ENCODE measurements around the gene DYSF.

The DYSF gene

DNA sequence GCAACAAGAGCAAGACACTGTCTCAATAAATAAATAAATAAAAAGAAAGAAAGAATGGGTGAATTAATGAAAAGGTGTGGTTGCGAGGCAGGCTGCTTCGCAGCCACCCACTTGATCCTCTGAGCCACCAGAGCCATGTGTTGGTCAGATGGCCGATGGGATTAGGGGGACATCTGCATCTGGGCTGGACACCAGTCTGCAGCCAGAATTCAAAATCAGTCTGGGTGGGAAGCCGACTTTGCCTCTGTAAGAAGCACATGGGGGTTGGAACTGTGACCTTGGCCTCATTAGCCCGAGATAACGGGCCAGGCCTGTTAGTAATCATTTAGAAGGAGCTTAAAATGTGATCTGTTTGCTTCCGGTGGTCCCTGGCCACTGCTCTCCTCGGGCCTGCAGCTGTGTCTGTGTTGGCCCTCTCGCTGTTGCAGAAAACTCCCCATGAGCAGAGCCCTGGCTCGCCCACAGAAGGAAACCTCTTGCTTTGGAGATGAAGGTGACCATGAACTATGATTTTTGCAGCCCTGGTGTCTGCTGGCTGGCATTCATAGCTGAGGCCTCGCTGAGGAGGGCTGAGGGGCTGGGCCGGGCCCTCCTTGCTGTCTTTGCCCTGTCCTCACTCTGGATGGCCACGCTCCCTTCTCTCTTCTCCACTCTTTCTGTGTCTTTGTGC is 94.4 kb downstream of the DYSF start:
- no peak for TF ChIP-seq GATA3 (IDR thresholded peaks at IDR 0.05; ENCODE audit: low read depth, low read length)
- TF ChIP-seq GATA2 (IDR thresholded peaks at IDR 0.05; ENCODE audit: low read depth, low read length): no peak

DNA sequence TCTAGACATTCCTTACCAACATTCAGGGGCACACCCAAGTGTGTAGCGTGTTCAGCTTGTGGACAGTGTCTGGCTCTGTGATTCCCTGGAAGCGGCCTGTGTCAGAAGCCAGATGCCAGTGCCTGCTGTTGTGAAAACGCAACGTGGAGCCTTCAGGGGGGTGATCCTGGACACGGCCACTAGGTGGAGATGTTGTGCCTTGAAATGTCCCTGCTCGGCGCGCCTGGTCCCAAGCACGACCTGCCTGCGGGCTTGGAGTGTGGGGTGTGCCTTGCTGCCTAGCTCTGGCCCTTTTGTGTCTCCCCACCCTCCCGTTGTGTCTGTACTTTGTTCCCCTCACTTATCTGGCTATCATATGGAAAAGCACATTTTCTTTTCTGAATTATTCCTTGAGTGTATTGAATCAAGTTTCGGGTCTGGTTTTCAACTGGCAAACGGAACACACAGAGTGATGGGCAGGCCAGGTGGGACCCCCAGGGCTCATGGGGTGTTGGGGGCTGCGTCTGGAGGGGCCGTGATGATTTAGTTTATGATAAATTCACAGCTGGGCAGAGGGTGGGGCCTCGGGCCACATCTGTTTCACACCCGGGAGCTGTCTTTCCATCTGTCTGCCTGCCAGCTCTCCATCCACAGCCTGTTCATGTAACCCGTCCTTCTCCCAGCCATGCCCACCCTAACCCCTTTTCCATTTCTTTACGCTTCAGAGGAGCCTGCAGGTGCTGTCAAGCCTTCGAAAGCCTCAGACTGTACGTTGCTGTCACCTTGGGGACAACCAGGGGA is 95.5 kb downstream of the DYSF start:
- no peak for TF ChIP-seq GATA3 (IDR thresholded peaks at IDR 0.05; ENCODE audit: low read depth, low read length)
- TF ChIP-seq GATA2 (IDR thresholded peaks at IDR 0.05; ENCODE audit: low read depth, low read length): 0 out of 2 replicates have a peak, but pooled peaks have one; percentile 10

DNA sequence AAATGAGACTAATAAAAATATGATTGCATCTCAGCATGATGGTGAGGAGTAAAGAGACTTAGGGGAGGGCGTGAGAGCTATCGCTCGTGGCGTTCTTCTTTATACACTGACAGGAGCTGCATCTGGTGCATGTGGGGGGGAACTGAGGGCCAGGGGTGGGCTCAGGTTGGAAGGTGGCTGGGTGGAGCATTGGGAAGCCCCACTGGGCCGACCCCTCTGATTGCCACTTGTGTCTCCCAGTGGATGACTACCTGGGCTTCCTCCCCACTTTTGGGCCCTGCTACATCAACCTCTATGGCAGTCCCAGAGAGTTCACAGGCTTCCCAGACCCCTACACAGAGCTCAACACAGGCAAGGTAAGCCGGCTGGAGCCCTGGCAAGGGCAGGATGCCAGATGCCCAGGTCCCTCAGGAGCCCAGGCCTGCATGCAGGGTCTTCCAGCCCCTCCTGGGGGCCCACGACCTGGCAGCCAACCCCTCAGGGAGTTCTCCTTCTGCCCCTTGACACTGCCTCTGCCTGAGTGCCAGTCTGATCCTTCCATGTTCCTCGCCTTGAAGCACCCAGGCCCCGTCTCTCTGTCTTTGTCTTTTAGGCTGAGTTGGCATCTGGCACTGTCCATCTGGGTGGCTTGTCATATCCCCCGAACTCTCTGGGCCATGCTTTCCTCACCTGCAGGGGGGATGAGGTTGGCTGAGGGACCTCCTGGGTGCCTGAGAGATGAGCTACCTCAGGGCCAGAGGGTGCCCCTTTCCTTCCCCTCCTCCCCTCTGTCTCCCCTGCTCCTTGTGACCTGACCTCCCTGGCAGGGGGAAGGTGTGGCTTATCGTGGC is 97.7 kb downstream of the DYSF start:
- no peak for TF ChIP-seq GATA3 (IDR thresholded peaks at IDR 0.05; ENCODE audit: low read depth, low read length)
- TF ChIP-seq GATA2 (IDR thresholded peaks at IDR 0.05; ENCODE audit: low read depth, low read length): no peak

DNA sequence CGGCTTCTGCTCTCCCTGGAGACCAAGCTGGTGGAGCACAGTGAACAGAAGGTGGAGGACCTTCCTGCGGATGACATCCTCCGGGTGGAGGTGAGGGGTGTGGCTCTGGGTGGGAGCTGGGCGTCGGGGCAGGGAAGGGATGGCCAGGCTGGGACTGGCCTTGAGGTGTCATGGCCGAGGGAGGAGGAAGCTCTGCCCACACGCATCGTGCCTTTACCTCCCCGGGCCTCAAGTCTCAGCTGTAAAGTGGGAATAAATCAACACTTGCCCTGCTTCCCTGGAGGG is 98.2 kb downstream of the DYSF start:
- no peak for TF ChIP-seq GATA2 (IDR thresholded peaks at IDR 0.05; ENCODE audit: low read depth, low read length)
- no peak for TF ChIP-seq GATA3 (IDR thresholded peaks at IDR 0.05; ENCODE audit: low read depth, low read length)

DNA sequence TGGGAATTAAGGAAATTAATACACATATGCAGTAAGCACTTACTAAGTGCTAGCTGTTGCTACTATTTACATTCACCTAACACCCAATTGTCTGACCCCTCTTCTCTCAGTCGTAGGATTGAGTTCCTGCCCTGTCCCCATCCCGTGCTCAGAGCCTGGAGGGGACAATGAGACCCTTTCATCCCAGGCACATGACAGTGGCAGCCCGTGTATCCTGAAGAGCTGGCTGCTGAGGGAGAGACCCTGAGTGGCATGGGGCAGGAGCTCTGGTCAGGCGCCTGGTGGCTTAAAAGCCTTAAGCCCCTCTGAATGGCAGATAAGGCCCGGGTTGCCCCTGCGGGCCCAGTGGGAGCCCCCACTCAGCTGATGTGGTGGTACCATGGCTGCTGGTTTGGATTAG is 99.0 kb downstream of the DYSF start:
- TF ChIP-seq GATA2 (IDR thresholded peaks at IDR 0.05; ENCODE audit: low read depth, low read length): no peak
- no peak for TF ChIP-seq GATA3 (IDR thresholded peaks at IDR 0.05; ENCODE audit: low read depth, low read length)

DNA sequence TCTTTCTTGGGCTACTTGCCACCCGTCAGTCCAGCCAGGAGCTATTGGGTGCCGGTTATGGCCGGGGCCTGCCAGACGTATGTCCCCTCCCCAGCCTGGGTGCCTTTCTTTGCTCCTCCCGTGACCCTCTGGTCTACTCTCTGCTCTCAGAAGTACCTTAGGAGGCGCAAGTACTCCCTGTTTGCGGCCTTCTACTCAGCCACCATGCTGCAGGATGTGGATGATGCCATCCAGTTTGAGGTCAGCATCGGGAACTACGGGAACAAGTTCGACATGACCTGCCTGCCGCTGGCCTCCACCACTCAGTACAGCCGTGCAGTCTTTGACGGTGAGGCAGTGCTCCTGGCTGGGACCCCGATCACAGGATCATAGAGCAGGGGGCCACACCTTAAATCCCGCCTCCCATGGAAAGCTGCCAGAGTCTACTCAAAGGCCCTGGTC is 99.5 kb downstream of the DYSF start:
- TF ChIP-seq GATA3 (IDR thresholded peaks at IDR 0.05; ENCODE audit: low read depth, low read length): no peak
- TF ChIP-seq GATA2 (IDR thresholded peaks at IDR 0.05; ENCODE audit: low read depth, low read length): no peak

DNA sequence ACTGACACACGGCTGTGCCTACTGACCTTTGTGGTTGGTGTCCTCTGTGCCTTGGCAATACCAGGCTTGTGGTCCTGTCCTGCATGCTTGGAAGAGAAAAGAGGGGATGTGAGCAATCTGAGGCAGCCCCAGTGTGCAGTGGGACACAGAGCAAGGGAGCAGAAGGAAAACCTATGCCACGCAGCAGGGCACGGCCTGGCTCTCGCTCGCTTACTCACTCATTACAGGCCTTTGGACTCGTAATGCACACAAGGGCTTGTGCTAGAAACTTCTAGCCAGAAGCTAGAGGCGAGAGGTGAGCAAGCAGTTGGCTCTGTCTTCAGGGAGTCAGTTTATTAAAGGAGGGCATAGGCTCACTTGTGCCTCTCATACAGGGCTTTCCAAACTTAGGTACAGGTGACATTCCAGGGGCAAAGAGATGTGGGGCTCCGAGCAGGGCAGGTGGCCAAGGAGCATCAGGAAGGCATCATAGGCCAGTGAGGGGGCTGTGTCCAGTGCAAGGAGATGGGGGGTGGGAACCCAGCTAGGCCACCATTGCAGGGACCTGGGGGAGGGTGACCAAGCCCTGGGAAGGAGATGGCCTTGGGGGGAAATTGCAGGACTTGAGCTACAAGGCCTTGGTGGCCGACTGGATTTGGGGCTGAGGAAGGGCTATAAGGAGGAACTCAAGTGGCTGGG is 100.8 kb downstream of the DYSF start:
- TF ChIP-seq GATA3 (IDR thresholded peaks at IDR 0.05; ENCODE audit: low read depth, low read length) (no peak), GATA2 (IDR thresholded peaks at IDR 0.05; ENCODE audit: low read depth, low read length) (no peak)

DNA sequence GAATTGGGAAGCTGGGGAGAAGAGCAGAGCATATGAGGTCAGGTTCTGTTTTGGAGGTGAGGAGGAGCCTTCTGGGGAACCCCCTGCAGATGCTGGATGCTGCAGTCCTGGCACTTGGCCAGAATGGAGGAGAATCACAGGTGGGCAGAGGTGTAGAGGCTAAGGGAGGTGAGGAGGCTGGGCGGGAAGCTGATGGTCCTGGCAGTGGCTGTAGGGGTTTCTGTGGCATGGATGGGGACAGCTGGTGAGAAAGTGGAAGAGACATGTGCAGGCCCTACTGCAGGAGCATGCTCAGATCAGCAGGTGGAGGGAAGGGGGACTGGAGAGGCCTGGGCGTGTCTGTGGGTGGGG is 101.3 kb downstream of the DYSF start:
- TF ChIP-seq GATA3 (IDR thresholded peaks at IDR 0.05; ENCODE audit: low read depth, low read length) (no peak), GATA2 (IDR thresholded peaks at IDR 0.05; ENCODE audit: low read depth, low read length) (no peak)

DNA sequence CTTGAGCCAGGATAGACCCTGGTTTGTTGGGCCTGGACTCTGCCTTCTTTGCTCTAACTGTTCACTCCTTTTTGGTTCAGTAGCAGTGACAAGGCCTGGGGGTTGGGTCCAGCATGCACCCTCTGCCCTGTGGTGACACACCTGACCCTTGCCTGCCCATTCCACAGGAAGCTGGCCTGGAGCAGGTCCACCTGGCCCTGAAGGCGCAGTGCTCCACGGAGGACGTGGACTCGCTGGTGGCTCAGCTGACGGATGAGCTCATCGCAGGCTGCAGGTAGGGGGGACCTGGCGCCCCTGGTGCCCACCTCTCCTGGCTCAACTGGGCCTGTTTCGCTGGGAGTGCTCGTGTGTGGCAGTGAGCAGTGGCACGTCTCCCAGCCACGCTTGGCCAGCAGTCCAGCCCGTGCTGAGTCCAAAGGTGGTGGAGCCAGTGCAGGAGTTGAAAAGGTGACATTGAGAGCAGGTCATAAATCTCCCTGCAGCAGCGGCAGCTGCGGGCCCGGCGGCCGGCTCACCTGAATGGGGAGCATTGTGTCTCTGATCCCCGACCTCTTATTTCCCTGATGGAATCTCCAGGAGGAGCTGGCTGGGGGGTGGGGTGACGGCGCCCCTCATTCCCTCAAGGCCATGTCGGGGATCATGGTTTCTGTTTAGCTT is 102.6 kb downstream of the DYSF start:
- TF ChIP-seq GATA3 (IDR thresholded peaks at IDR 0.05; ENCODE audit: low read depth, low read length): no peak

DNA sequence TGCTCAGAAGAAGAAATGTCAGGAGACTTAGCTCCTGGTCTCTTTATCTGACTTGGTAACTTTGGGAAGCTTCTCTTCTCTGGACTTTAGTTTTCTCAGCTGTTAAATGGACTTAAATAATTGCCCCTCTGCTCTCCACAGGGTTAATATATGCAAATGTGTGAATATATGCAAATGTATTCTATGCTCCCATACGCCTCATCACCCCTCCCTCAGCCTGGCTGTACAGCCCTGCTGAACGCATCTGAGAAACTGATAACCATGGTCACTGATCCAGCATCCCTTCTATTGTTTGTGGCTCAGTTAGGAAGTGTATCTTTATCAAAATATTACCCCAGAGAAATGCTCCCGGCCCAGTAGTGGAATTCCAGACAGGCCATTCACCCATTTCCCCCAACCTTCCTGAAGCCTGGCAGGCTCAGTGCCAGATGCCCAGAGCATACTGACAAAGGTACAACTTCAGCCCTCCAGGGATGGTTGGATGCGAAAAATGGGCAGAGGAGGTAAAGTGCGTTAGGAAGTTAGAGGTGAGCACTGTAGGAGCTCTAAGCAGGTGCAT is 103.4 kb downstream of the DYSF start:
- no peak for TF ChIP-seq GATA2 (IDR thresholded peaks at IDR 0.05; ENCODE audit: low read depth, low read length)
- no peak for TF ChIP-seq GATA3 (IDR thresholded peaks at IDR 0.05; ENCODE audit: low read depth, low read length)

DNA sequence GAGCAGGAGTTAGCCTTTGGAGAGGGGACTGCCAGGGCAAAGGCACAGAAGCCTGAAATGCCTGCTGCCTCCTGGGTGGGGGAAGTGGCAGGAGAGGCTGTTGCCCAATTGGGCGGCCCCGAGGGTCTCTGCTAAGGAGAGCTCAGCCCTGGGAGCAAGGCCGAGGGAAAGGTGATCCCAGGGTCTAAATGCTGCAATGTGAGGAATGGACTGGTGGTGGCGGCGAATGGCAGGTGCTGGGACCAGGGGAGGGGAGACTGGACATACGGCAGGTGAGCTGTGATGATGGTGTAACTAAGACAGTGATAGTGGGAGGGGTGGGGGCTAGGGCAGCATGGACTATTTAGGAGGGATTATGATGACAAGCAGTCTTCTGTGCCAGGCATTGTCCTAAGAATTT is 104.0 kb downstream of the DYSF start:
- no peak for TF ChIP-seq GATA3 (IDR thresholded peaks at IDR 0.05; ENCODE audit: low read depth, low read length)
- TF ChIP-seq GATA2 (IDR thresholded peaks at IDR 0.05; ENCODE audit: low read depth, low read length): no peak

DNA sequence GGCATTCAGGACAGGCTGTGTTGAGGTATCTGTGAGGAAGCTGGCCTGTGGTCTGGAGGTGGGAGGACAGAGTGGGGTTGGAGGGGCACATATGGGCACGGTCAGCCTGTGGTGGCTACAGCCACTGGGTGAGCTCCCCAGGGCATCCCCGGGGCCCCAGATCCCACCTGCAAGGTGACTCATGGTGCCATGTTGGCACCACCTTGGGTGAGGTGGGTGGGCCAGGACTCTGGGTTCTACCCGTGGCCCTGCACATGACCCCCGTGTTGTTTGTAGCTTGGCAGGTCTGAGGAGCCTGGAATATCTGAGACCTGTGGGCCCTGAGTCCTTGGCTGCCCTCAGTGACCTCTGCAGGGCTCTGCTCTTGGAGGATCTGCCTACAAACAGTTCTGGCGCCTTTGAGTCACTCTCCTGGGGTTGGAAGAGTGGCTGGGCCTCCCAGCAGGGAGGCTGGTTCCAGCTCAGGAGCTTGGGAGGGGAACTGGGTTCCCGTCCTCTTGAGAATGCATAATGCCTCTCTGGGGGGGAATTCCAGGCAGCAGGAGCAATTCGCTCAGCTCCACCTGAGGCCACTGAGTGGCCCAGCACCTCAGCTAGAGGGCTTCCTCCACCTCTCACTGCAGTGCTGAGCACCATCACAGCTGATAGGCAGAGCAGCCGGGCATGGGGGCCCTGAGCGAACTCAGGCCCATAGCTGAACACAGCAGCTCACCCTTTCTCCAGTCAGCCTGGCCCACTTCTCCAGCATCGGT is 105.1 kb downstream of the DYSF start:
- TF ChIP-seq GATA3 (IDR thresholded peaks at IDR 0.05; ENCODE audit: low read depth, low read length) (no peak), GATA2 (IDR thresholded peaks at IDR 0.05; ENCODE audit: low read depth, low read length) (no peak)

Measured in SH-SY5Y (cell line).